Esophagus muscularis mucosa (tissue), 4 donors: Measurements from ENCODE around the gene CTDP1. TPM values are rescaled to one million over a fixed set of nuclear protein-coding genes. Genes with fewer than 3 reads are reported as not detected.

ENCODE experiments used
- DNase-seq: peaks from one replicate; pipeline ENCODE4 v3.0.0-alpha.2; 2017; ENCODE audit errors: extremely low spot score
- H3K27ac ChIP-seq, 4 donors: fragments of 200-600 bp; sonication (generic); replicated peaks in 1 of 4; 1 replicate in 3 of 4; 2 replicates in 1 of 4; pipeline ENCODE4 v1.5.1; 2016 to 2019; ENCODE audit warnings: mild to moderate bottlenecking in 1 of 4
- H3K27me3 ChIP-seq, 4 donors: fragments of 200-600 bp; sonication (generic); one replicate each; pipeline versions ENCODE4 v1.5.1 to v1.6.0; 2016 to 2019
- H3K36me3 ChIP-seq, 4 donors: fragments of 200-600 bp; sonication (generic); one replicate each; pipeline ENCODE4 v1.5.1; 2016 to 2019
- H3K4me1 ChIP-seq, 4 donors: fragments of 200-600 bp; sonication (generic); one replicate each; pipeline ENCODE4 v1.5.1; 2016 to 2019
- H3K4me3 ChIP-seq, 4 donors: fragments of 200-600 bp; sonication (generic); 1 replicate in 2 of 4; 2 replicates in 2 of 4; pipeline ENCODE4 v1.5.1; 2016 to 2019; ENCODE audit warnings: mild to moderate bottlenecking in 4 of 4, moderate library complexity in 1 of 4
- H3K9me3 ChIP-seq, 4 donors: fragments of 200-600 bp; sonication (generic); 1 replicate in 3 of 4; 2 replicates in 1 of 4; pipeline ENCODE4 v1.5.1; 2016 to 2019
- EP300 ChIP-seq: sonication (generic); formaldehyde crosslinking; IDR thresholded peaks from one replicate; pipeline ENCODE4 v1.6.1; 2017; ENCODE audit warnings: antibody characterized with exemption
- POLR2A ChIP-seq: fragments of 450-650 bp; IDR thresholded peaks from one replicate; pipeline ENCODE4 v1.6.1; 2017; ENCODE audit warnings: antibody characterized with exemption, moderate library complexity, mild to moderate bottlenecking, low read depth
- POLR2AphosphoS5 ChIP-seq, 2 donors: sonication (generic); formaldehyde crosslinking; IDR thresholded peaks; one replicate each; pipeline ENCODE4 v1.6.1; 2017; ENCODE audit warnings: antibody characterized with exemption in 2 of 2
- WGBS: methylation state at CpG from one replicate; pipeline ENCODE4 v1.1.5; 2018; 5-methylcytosine and 5-hydroxymethylcytosine counted together
- intact Hi-C: fragments of 100-400 bp; cut with DNase I; formaldehyde crosslinking; loops from one replicate; pipeline ENCODE4 v1.15.1; 2023
- total RNA-seq, 4 donors: library from RNA; depleted of rRNA; stranded (reverse); fragments of >200 nt; gene quantifications; one replicate each; pipeline versions ENCODE4 v1.1.0 to v1.2.1, GENCODE V29; 2016
- TF ChIP-seq, protein P1 (sequence below), 3 experiments: fragments of 200-600 bp in 2 of 3; fragments of 450-650 bp in 1 of 3; sonication (generic) in 2 of 3; IDR thresholded peaks; one replicate each; pipeline ENCODE4 v1.5.1; 2017 to 2019; ENCODE audit warnings: antibody characterized with exemption in 3 of 3, mild to moderate bottlenecking in 2 of 3, moderate library complexity in 1 of 3

The CTDP1 gene
- total RNA-seq, 4 donors from 2014 or later, result 22.0 to 28.5 (median 24.5) TPM

DNA sequence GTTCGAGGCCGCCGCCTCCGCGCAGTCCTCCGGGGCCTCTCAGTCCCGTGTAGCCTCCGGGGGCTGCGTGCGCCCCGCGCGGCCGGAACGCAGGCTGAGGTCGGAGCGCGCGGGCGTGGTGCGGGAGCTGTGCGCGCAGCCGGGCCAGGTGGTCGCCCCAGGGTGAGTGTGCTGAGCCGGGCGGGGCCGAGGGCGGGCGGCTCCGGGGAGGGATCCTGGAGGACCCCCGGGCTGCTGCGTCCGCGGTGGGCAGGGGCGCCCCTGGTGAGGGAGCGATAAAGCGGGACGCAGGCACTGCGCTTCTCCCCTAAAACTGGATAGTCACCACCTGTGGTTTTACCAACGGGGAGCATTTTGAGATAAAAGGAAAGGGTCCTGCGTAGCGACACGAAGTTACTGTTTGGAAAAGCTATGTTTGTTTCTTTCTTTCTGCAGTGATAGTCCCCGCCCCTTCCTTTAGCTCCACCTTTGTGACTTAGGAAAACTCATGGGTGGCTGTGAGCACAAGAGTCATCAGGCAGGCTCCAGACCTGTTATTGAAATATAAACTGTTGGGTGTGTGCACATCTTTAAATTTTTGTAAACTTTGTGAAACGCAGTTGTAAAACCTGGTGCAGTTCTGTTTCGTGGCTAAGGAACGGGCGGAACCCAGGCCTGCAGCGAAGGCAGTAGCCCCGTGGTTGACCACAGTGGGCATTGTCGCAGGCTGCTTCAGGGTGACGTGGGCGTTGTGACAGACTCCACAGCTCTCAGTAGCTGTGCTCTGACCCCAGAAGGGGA lies 687 bp downstream of the CTDP1 start:
- 8% methylated on average over 23 of the region's 54 CpGs for WGBS
- TF ChIP-seq EP300 (no peak), POLR2A (no peak), POLR2AphosphoS5 (IDR thresholded peaks at IDR 0.05) (no peak)
- TF ChIP-seq, protein P1, sequence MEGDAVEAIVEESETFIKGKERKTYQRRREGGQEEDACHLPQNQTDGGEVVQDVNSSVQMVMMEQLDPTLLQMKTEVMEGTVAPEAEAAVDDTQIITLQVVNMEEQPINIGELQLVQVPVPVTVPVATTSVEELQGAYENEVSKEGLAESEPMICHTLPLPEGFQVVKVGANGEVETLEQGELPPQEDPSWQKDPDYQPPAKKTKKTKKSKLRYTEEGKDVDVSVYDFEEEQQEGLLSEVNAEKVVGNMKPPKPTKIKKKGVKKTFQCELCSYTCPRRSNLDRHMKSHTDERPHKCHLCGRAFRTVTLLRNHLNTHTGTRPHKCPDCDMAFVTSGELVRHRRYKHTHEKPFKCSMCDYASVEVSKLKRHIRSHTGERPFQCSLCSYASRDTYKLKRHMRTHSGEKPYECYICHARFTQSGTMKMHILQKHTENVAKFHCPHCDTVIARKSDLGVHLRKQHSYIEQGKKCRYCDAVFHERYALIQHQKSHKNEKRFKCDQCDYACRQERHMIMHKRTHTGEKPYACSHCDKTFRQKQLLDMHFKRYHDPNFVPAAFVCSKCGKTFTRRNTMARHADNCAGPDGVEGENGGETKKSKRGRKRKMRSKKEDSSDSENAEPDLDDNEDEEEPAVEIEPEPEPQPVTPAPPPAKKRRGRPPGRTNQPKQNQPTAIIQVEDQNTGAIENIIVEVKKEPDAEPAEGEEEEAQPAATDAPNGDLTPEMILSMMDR (IDR thresholded peaks at IDR 0.05), result no peak
- peak overlapping the region; percentile 91 to 99 (median 96) for H3K27ac ChIP-seq
- no peaks in the 10 kb centered on the region for H3K9me3 ChIP-seq
- intact Hi-C loops, result no loop called here
- no peaks in the 10 kb centered on the region for H3K27me3 ChIP-seq
- peaks cover 0 to 13% (median 6%) of the 10 kb centered on the region in 4 donors for H3K36me3 ChIP-seq
- H3K4me3 ChIP-seq, result peak overlapping the region; percentile 86 to 94 (median 93)
- no peak for DNase-seq
- peaks cover 39 to 52% (median 47%) of the 10 kb centered on the region in 4 donors for H3K4me1 ChIP-seq

- whole genome bisulfite sequencing, result 70% methylated on average over 18 of the region's 20 CpGs
- no peak for DNase-seq
- peaks cover 0 to 8% (median 4%) of the 10 kb centered on the region in 4 donors for H3K36me3 ChIP-seq
- no peaks in the 10 kb centered on the region for H3K9me3 ChIP-seq
- H3K27me3 ChIP-seq, result no peaks in the 10 kb centered on the region
- peaks cover 39 to 52% (median 47%) of the 10 kb centered on the region in 4 donors for H3K4me1 ChIP-seq
- no peak overlapping the region for H3K27ac ChIP-seq
- H3K4me3 ChIP-seq, result peak overlapping the region; percentile 86 to 94 (median 93)
- intact Hi-C loops, result no loop called here
- no peak for TF ChIP-seq EP300
- TF ChIP-seq POLR2AphosphoS5 (IDR thresholded peaks at IDR 0.05), result no peak
- TF ChIP-seq, protein P1 (IDR thresholded peaks at IDR 0.05), result no peak
- TF ChIP-seq POLR2A, result no peak
Measured at GRCh38 chr18:79680891-79681339, 1.3 kb downstream of the CTDP1 start.

DNA sequence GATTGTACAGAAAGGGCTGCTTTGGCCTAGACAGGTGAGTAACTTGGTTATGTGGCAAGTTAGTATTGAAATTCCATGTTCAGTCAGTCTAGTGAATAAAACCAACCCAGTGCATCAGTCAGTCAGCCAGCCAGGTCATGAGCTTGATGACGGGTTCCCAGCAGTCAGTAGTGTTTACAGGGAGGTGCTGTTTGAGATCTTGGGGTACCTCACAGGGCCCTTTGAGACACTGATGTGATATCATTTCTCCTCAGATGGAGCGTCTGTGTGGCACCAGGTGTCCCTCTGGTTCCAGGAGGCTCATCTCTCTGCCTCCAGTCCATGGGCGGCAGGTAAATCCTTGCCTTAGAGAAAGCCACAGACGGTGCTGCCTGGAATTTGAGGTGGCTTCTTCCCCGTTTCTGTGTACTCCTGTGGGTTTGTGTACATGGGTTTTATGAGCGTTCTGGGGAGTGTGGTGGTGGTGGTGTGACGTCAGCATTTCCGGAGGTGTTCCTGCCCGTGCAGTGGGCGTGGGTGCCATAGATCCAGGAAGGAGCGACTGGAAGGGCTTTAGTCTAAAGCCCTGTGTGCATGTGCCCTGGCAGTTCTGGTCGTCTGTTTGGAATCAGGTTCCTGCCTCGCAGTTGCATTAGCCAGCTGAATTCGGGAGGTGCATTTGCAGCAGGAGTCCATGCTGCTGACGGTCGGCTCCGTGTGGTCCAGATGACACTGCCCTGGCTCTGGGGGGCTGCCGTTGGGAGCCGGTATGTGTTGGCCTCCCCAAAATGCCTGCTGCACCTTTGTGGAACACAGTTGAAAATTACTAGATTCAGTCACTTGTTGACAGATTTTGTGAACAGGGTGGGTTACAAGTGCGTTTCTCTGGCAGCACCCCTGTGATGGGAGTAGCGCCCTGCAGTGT lies 2.1 kb downstream of the CTDP1 start:
- Histone ChIP-seq H3K4me3 (peak overlapping the region in 1 of 4 donors; percentile 94), H3K27ac (no peak overlapping the region), H3K9me3 (no peaks in the 10 kb centered on the region), H3K36me3 (peaks cover 0 to 3% (median under 1%) of the 10 kb centered on the region in 4 donors), H3K27me3 (no peaks in the 10 kb centered on the region), H3K4me1 (peaks cover 38 to 52% (median 44%) of the 10 kb centered on the region in 4 donors)
- TF ChIP-seq, protein P1 (IDR thresholded peaks at IDR 0.05), result no peak
- TF ChIP-seq POLR2AphosphoS5 (IDR thresholded peaks at IDR 0.05) (no peak), EP300 (no peak), POLR2A (no peak)
- WGBS, result 94% methylated on average over 13 of the region's 21 CpGs
- DNase-seq, result no peak
- intact Hi-C loops, result no loop called here

GRCh38 chr18:79682481-79682880 lies 2.9 kb downstream of the CTDP1 start:
- 91% methylated on average over 11 of the region's 11 CpGs for WGBS
- no peak overlapping the region for H3K27ac ChIP-seq
- TF ChIP-seq EP300 (no peak), POLR2AphosphoS5 (IDR thresholded peaks at IDR 0.05) (no peak), POLR2A (no peak)
- TF ChIP-seq, protein P1 (IDR thresholded peaks at IDR 0.05), result no peak
- no peaks in the 10 kb centered on the region for H3K9me3 ChIP-seq
- DNase-seq, result no peak
- H3K36me3 ChIP-seq, result peaks cover 0 to 3% (median 0%) of the 10 kb centered on the region in 4 donors
- peaks cover 31 to 45% (median 37%) of the 10 kb centered on the region in 4 donors for H3K4me1 ChIP-seq
- intact Hi-C loops, result no loop called here
- H3K4me3 ChIP-seq, result no peak overlapping the region
- H3K27me3 ChIP-seq, result no peaks in the 10 kb centered on the region
